Hepatocyte (in vitro differentiated cells): Measurements from ENCODE around the gene CCDC127.

Experiments
- CTCF ChIP-seq: fragments of 200-600 bp; sonication (generic); IDR thresholded peaks from 2 replicates; pipeline ENCODE4 v1.5.1; 2016; ENCODE audit warnings: antibody characterized with exemption, mild to moderate bottlenecking; ENCODE audit not compliant: poor library complexity
- EZH2 ChIP-seq: fragments of 200-600 bp; sonication (generic); IDR thresholded peaks from 2 replicates; pipeline ENCODE4 v1.6.1; 2016; ENCODE audit warnings: antibody characterized with exemption, mild to moderate bottlenecking, borderline replicate concordance

GRCh38 chr5:155651-156410 lies 62.1 kb downstream of the CCDC127 start:
- no peak for TF ChIP-seq CTCF
- TF ChIP-seq EZH2 = no peak
